LNCAP (cell line): Measurements from ENCODE around the gene ZNF33B.

ENCODE experiments used
- CTCF ChIP-seq: fragments of 450-650 bp; IDR thresholded peaks from 2 replicates; pipeline ENCODE4 v1.5.1; 2017; ENCODE audit warnings: mild to moderate bottlenecking

ZNF33B gene

GRCh38 chr10:42598249-42598873 is 40.0 kb downstream of the ZNF33B start:
- no peak for TF ChIP-seq CTCF

DNA sequence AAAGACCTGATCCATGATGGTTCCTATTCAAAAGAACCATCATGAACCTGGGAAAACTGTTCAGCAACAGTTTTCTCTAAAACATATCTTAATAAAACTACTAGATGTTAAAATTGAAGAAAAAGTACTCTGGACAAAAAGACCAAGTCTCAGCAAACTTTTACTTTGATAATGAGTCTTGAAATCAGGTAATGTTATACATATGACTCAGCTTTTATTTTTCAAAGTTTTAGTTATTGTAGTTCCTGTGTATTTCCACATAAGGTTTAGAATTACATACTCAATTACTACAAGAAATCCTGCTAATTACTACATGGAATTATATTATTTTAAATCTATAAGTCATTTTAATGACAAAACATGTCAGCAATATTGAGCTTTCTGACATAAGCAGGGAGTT is 42.2 kb downstream of the ZNF33B start:
- no peak for TF ChIP-seq CTCF

DNA sequence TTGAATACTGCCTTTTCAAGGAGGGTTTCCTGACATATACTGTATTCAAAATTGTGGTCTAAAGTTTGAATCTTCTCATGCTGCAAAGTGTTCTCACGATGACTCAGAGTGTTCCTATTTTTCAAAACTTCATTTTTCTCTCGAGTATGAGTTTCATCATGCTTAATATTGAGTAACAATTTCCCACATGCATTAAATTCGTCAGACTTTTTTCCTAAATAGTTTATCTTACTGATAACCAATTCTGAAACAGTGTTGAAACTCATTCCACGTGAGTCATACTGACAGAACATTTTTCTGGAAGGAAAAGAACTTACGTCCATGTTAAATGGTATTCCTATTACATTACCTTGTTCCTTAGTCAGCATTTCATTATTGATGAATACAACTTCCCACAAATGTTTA is 44.1 kb downstream of the ZNF33B start:
- no peak for TF ChIP-seq CTCF

GRCh38 chr10:42593284-42593683 is 45.1 kb downstream of the ZNF33B start:
- no peak for TF ChIP-seq CTCF

DNA sequence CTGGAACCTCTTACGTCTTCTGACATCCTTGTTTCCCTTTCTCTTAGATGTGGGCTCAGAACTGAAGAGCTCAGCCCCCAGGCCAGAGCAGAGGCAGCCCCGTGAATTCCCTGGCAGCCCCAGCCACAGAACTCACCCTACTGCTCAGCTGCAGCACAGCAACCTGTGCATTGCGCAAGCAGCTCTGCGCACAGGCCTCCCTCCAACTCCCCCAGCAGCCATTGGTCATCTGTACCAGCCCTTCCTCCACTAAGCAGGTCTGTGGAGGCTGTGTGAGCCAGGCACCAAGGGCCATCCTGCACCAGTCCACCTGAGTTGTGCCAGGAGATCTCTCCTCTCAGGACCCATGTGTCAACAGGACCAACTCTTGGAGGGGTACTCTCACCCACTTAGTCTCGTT is 54.5 kb downstream of the ZNF33B start:
- no peak for TF ChIP-seq CTCF

DNA sequence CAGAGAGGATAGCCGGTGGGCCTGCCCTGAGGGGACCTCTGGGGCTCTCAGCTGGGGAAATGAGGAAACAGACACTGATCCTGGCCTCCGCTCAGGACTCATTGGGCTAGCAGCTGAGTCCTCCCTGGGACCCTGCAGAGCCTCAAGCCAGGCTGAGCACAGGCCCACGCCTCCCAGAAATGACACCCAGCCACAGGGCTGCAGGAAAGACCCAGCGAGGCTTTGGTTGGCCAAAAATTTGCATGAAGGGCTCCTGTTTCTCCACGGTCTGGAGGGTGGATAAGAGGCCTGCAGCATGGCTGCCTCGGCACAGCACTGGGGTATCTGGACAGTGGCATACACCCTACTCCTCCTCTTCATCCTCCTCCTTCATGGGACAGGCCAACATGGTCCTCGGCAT is 60.4 kb downstream of the ZNF33B start:
- TF ChIP-seq CTCF, result no peak

GRCh38 chr10:42576338-42576737 is 62.0 kb downstream of the ZNF33B start:
- no peak for TF ChIP-seq CTCF

DNA sequence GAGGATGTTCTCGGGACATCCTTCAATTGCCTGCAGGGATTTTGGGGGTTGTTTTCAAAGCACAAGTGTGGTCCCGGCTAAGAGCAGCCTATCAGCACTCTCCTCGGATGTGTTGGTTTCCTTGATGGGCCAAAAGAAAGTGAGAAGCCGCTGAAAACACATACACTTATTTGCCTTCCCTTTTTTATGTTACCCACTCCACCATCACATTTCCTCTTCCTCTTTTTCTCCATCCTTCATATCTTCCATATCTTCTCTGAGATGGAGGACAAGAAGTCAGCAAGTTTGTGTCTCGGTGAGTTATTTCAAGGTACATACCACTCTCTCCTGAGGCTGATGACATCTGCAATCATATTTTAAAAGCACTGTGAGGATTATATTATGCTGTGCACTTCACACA is 64.0 kb downstream of the ZNF33B start:
- TF ChIP-seq CTCF, result no peak
